Tibial artery (tissue), 4 donors: ENCODE data around the gene ZNF441.
A peak's percentile ranks its signal among the peaks of the same experiment; 100 is the strongest.

Source experiments
- DNase-seq, 2 donors: peaks; one replicate each; pipeline ENCODE4 v3.0.0-alpha.2; 2019
- H3K27ac ChIP-seq, 2 donors: fragments of 200-600 bp; sonication (generic) in 1 of 2; 1 replicate in 1 of 2; 2 replicates in 1 of 2; pipeline ENCODE4 v1.5.1; 2018 to 2019; ENCODE audit warnings: mild to moderate bottlenecking in 1 of 2
- H3K27me3 ChIP-seq, 2 donors: fragments of 200-600 bp; sonication (generic) in 1 of 2; one replicate each; pipeline versions ENCODE4 v1.5.1 to v1.6.0; 2016 to 2019
- H3K36me3 ChIP-seq, 3 donors: fragments of 200-600 bp; sonication (generic) in 2 of 3; one replicate each; pipeline ENCODE4 v1.5.1; 2016 to 2019; ENCODE audit warnings: mild to moderate bottlenecking in 2 of 3
- H3K4me1 ChIP-seq, 4 donors: fragments of 200-600 bp; sonication (generic) in 2 of 4; 1 replicate in 3 of 4; 2 replicates in 1 of 4; pipeline ENCODE4 v1.5.1; 2016 to 2019
- H3K4me3 ChIP-seq, 2 donors: fragments of 200-600 bp; sonication (generic) in 1 of 2; 1 replicate in 1 of 2; 2 replicates in 1 of 2; pipeline ENCODE4 v1.5.1; 2018 to 2019; ENCODE audit warnings: mild to moderate bottlenecking in 2 of 2
- H3K9me3 ChIP-seq, 3 donors: fragments of 200-600 bp; sonication (generic) in 1 of 3; one replicate each; pipeline ENCODE4 v1.5.1; 2016 to 2019
- intact Hi-C: fragments of 100-400 bp; cut with DNase I; formaldehyde crosslinking; loops from one replicate; pipeline ENCODE4 v1.15.0; 2023; ENCODE audit warnings: low total_unique reads
- TF ChIP-seq, protein P1 (sequence below), 2 experiments: fragments of 200-600 bp in 1 of 2; fragments of 450-650 bp in 1 of 2; IDR thresholded peaks; one replicate each; pipeline ENCODE4 v1.5.1; 2017 to 2019; ENCODE audit warnings: antibody characterized with exemption in 2 of 2, mild to moderate bottlenecking in 1 of 2, moderate library complexity in 1 of 2

The ZNF441 gene

DNA sequence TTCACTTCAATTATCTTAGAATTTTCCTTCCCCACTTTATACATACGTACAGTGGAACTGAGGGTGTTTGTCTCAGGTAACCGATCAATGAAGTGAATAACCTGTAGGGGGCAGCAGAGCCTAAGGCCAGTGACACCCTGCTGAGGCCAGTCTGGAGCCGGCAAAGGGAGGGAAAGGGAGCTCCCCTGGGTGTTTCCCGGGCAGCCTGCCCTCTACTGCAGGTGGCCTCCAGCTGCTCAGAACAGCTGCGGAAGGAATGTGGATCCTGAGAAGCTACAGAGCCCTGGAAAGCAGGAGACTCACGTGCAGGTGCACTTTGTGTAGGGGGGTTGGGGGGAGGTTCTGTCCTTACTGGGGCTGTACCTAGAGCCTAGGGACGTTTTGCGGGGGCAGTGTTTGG lies 30.7 kb downstream of the ZNF441 start:
- Histone ChIP-seq H3K27ac (peak overlapping the region in 1 of 2 donors; percentile 84), H3K27me3 (no peaks in the 10 kb centered on the region), H3K4me3 (peak overlapping the region; percentile 65 to 82), H3K4me1 (peaks cover 0 to 20% (median 13%) of the 10 kb centered on the region in 4 donors), H3K36me3 (peaks cover 0 to 3% (median 0%) of the 10 kb centered on the region in 3 donors), H3K9me3 (peaks cover 0 to 3% (median 0%) of the 10 kb centered on the region in 3 donors)
- intact Hi-C loops, result loop anchor here (5.0 to 10.0 kb wide), 3 partner anchors 87 to 345 kb away; partner anchors contain the start of genes ZNF20 and ZNF69
- peak; percentile 80 to 87 for DNase-seq
- TF ChIP-seq, protein P1, sequence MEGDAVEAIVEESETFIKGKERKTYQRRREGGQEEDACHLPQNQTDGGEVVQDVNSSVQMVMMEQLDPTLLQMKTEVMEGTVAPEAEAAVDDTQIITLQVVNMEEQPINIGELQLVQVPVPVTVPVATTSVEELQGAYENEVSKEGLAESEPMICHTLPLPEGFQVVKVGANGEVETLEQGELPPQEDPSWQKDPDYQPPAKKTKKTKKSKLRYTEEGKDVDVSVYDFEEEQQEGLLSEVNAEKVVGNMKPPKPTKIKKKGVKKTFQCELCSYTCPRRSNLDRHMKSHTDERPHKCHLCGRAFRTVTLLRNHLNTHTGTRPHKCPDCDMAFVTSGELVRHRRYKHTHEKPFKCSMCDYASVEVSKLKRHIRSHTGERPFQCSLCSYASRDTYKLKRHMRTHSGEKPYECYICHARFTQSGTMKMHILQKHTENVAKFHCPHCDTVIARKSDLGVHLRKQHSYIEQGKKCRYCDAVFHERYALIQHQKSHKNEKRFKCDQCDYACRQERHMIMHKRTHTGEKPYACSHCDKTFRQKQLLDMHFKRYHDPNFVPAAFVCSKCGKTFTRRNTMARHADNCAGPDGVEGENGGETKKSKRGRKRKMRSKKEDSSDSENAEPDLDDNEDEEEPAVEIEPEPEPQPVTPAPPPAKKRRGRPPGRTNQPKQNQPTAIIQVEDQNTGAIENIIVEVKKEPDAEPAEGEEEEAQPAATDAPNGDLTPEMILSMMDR (IDR thresholded peaks at IDR 0.05), result peak; percentile 88 to 89

DNA sequence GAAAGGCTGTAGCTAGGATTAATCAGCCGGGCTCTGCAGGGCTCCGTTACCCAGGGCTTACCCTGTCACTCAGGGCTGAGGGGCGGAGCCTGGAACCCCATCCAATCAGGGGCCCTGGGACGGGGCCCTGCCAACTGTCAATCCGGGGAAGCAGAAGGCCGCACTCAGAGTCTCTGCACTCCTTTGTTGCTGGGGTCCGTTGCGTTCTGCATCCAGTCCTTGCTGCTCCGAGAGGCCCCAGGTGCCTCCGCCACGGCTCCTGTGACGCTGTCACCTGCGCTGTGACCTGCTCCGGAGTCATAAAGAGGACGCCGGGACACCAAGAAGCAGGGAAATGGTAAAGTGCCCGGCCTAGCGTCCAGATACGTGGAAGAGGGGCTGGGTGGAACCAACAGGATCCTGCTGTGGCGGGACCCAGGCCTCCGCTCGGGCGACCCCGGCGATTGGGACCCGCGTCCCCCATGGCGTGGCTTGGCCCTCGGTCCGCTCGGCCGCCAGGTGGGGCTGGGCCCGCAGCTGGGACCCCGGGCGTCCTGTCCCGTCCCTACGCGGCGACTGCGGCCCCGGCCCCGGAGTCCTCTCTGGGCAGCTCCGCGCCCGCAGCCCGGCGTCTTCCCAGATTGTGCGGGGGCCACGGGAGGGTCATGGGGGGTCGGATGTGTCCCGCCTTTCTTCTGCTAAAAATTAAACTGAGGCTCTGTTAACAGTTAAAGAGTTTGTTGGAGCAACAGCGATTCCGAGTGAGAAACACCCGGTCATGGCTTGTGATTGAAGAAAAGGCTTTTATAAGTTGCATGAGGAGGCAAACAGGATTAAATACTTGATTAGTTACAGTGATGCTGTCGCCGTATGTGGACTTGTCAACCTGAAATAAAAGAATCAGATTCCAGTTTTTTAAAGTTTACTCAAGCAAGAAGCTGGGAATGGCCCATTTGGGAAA lies 31.9 kb downstream of the ZNF441 start, which contains the start of gene ZNF491:
TSS of gene ZNF491 (plus strand) at position 133 of the 940 bp plus-strand sequence. CDS start 7,431 bp downstream, outside the sequence.
- intact Hi-C loops, result loop anchor here (5.0 to 10.0 kb wide), 3 partner anchors 86 to 344 kb away; partner anchors contain the start of genes ZNF20 and ZNF69
- Histone ChIP-seq H3K4me3 (peak within 1 kb of the TSS; percentile 65 to 82), H3K27me3 (no peaks in the 10 kb centered on the region), H3K9me3 (no peaks in the 10 kb centered on the region), H3K27ac (peak within 1 kb of the TSS; percentile 80 to 84), H3K4me1 (peaks cover 0 to 20% (median 13%) of the 10 kb centered on the region in 4 donors), H3K36me3 (peaks cover 0 to 3% (median 0%) of the 10 kb centered on the region in 3 donors)
- TF ChIP-seq, protein P1 (IDR thresholded peaks at IDR 0.05), result peak in 1 of 2 experiments; percentile 15
- peak; percentile 95 to 96 for DNase-seq

DNA sequence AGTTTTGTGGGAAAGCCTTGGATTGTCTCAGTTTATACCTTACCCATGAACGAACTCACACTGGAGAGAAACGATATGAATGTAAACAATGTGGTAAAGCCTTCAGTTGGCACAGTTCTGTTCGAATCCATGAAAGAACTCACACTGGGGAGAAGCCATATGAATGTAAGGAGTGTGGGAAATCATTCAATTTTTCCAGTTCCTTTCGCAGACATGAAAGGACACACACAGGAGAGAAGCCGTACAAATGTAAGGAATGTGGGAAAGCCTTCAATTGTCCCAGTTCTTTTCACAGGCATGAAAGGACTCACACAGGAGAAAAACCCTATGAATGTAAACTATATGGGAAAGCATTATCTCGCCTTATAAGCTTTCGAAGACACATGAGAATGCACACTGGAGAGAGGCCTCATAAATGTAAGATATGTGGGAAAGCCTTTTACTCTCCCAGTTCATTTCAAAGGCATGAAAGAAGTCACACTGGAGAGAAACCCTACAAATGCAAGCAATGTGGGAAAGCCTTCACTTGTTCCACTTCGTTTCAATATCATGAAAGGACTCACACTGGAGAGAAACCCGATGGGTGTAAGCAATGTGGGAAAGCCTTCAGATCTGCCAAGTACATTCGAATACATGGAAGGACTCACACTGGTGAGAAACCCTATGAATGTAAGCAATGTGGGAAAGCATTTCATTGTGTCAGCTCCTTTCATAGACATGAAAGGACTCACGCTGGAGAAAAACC lies 39.7 kb downstream of the ZNF441 start:
- peaks cover 24 to 36% (median 34%) of the 10 kb centered on the region in 3 donors for H3K36me3 ChIP-seq
- no peak for DNase-seq
- H3K27me3 ChIP-seq, result no peaks in the 10 kb centered on the region
- peaks cover 4 to 30% (median 14%) of the 10 kb centered on the region in 3 donors for H3K9me3 ChIP-seq
- H3K4me1 ChIP-seq, result no peaks in the 10 kb centered on the region
- TF ChIP-seq, protein P1 (IDR thresholded peaks at IDR 0.05), result no peak
- no peak overlapping the region for H3K27ac ChIP-seq
- intact Hi-C loops, result no loop called here
- H3K4me3 ChIP-seq, result no peak overlapping the region

DNA sequence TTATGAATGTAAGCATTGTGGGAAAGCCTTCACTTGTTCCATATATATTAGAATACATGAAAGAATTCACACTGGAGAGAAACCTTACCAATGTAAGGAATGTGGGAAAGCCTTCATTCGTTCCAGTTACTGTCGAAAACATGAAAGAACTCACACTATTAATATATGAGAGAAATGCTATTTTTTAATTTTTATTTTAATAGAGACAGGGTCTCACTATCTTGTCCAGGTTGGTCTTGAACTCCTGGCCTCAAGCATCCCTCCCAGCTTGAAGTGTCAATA lies 40.2 kb downstream of the ZNF441 start:
- Histone ChIP-seq H3K4me3 (no peak overlapping the region), H3K27me3 (no peaks in the 10 kb centered on the region), H3K4me1 (no peaks in the 10 kb centered on the region), H3K9me3 (peaks cover 4 to 30% (median 14%) of the 10 kb centered on the region in 3 donors), H3K36me3 (peaks cover 24 to 36% (median 34%) of the 10 kb centered on the region in 3 donors), H3K27ac (no peak overlapping the region)
- intact Hi-C loops, result no loop called here
- DNase-seq, result no peak
- TF ChIP-seq, protein P1 (IDR thresholded peaks at IDR 0.05), result no peak

DNA sequence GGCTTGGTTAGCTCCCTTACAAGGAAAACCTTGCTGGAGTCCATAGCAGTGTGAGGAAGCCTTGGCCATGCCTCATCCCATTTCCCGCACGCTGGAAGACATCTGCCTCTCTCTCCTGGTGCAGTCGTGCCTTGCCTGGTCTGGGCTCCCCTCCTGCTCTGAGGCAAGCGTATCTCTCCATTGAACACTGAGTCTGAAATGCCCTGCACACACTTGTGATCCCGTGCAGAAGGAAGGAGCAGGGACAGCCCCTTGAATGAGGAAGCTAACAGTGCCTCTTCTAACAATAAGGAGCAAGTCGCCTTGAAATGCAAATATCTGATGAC lies 46.9 kb downstream of the ZNF441 start:
- Histone ChIP-seq H3K9me3 (no peaks in the 10 kb centered on the region), H3K27me3 (no peaks in the 10 kb centered on the region), H3K4me1 (peaks cover 0 to 23% (median 9%) of the 10 kb centered on the region in 4 donors), H3K36me3 (peaks cover 0 to 7% (median 0%) of the 10 kb centered on the region in 3 donors), H3K4me3 (peak overlapping the region; percentile 65 to 86), H3K27ac (peak overlapping the region; percentile 91 to 92)
- intact Hi-C loops, result no loop called here
- DNase-seq, result no peak
- TF ChIP-seq, protein P1 (IDR thresholded peaks at IDR 0.05), result no peak
